Measurements from ENCODE around the gene FNBP1. TPM values are rescaled to one million over a fixed set of nuclear protein-coding genes. Genes with fewer than 3 reads are reported as not detected.

The FNBP1 gene
- total RNA-seq, 1 experiment from 2014 or later = 36.5 TPM

DNA sequence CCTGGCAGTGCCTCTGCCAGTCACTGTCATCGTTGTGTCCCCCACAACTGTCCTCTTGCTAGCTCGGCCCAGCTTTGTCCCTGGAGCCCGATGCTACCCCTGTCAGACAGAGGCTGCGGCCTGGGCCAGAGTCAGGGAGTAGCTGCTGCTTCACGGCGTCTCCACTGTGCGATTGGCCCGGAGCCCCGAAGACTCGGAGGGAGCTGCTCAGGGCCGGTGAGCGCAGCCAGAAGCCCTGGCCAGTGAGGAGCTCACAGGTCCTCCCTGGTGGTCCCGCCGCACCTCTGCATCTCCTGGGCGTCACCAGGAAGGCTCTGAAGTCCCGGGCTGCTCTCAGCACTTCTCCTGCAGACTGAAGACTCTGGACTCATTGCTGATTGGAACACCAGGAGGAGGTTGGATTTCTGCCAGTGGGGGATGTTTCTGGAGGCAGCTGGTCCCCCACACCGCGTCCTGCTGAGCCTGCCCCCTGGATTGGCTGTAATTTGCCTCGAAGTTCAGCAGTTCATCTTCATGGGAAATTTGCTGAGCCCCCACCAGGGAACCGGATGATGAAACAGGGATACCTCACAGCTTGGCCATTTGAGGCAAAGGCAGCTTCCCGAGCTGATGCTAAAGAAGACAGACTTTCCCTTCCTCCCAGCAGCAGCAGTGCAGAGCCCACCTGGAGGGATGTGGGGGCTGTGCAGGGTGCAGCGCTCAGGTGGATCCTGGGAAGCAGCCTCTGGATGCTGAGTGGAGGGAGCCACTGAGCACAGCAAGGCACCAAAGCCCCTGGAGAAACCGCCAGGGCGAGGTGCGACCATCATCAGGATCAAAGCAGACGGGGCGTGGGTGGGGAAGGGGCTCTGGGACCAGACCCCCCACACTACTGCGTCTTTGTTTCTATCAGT is 162.1 kb downstream of the FNBP1 start:
- Histone ChIP-seq H3K27me3 (ENCODE audit: insufficient read depth, low read length) (no peaks in the 10 kb centered on the region), H3K56ac (ENCODE audit: insufficient read length, low read depth, low read length) (no peak overlapping the region), H2BK20ac (ENCODE audit: low read depth, low read length, poor library complexity, severe bottlenecking) (no peak overlapping the region), H2BK15ac (ENCODE audit: low read depth, low read length) (no peak overlapping the region), H3T11ph (ENCODE audit: low read length) (no peak overlapping the region), H2BK120ac (ENCODE audit: low read depth, low read length, poor library complexity, severe bottlenecking) (no peak overlapping the region), H4K20me1 (ENCODE audit: control insufficient read depth, insufficient read depth, insufficient read length) (no peaks in the 10 kb centered on the region), H4K8ac (replicated peaks; ENCODE audit: insufficient read length, low read depth, low read length) (no peak overlapping the region), H3K27ac (ENCODE audit: insufficient read length, low read depth, low read length) (no peak overlapping the region), H4K91ac (ENCODE audit: insufficient read length, low read depth, low read length) (no peak overlapping the region), H3K14ac (ENCODE audit: insufficient read depth, low read length) (no peak overlapping the region; the same call in 1 of the 2 replicates), H2BK5ac (ENCODE audit: insufficient read length, low read length) (no peak overlapping the region), H2AFZ (ENCODE audit: low read length) (no peak overlapping the region), H3K79me2 (ENCODE audit: insufficient read depth, low read length) (no peaks in the 10 kb centered on the region), H3K9ac (ENCODE audit: extremely low read depth, insufficient read length, low read length) (no peak overlapping the region), H2BK12ac (ENCODE audit: insufficient read length, low read depth, low read length) (no peak overlapping the region), H3K23ac (ENCODE audit: insufficient read length, low read depth, low read length) (no peak overlapping the region), H4K5ac (ENCODE audit: insufficient read length, low read depth, low read length) (no peak overlapping the region), H3K4ac (ENCODE audit: low read depth, low read length) (no peak overlapping the region), H3K9me3 (ENCODE audit: control insufficient read depth, low read depth, low read length) (no peaks in the 10 kb centered on the region), H3K4me2 (ENCODE audit: insufficient read depth, insufficient read length, low read length) (no peak overlapping the region), H3K4me1 (ENCODE audit: insufficient read depth, low read length) (peaks cover 2% of the 10 kb centered on the region; the same call in 1 of the 2 replicates), H2AK5ac (ENCODE audit: insufficient read length, low read length) (no peak overlapping the region), H3K23me2 (ENCODE audit: insufficient read length, low read depth, low read length, poor library complexity, severe bottlenecking) (no peaks in the 10 kb centered on the region), H3K18ac (ENCODE audit: insufficient read length, low read depth, low read length) (no peak overlapping the region), H3K79me1 (ENCODE audit: insufficient read depth, low read depth, low read length, poor library complexity, severe bottlenecking) (no peaks in the 10 kb centered on the region)
- no peak for DNase-seq
- no peaks in the 10 kb centered on the region for H3K27me3 Mint-ChIP-seq (ENCODE audit: low read depth)
- H3K36me3 Mint-ChIP-seq (ENCODE audit: insufficient read depth in 1 of 3, low read depth in 3 of 3) = peaks cover 0 to 12% (median 6%) of the 10 kb centered on the region in 3 experiments; a peak in 4 of 7 replicates
- no peaks in the 10 kb centered on the region for H3K9me3 Mint-ChIP-seq
- H3K27ac Mint-ChIP-seq = peak overlapping the region; percentile 27 to 72 (median 39); a peak in 1 of 7 replicates
- TF ChIP-seq, protein P1, sequence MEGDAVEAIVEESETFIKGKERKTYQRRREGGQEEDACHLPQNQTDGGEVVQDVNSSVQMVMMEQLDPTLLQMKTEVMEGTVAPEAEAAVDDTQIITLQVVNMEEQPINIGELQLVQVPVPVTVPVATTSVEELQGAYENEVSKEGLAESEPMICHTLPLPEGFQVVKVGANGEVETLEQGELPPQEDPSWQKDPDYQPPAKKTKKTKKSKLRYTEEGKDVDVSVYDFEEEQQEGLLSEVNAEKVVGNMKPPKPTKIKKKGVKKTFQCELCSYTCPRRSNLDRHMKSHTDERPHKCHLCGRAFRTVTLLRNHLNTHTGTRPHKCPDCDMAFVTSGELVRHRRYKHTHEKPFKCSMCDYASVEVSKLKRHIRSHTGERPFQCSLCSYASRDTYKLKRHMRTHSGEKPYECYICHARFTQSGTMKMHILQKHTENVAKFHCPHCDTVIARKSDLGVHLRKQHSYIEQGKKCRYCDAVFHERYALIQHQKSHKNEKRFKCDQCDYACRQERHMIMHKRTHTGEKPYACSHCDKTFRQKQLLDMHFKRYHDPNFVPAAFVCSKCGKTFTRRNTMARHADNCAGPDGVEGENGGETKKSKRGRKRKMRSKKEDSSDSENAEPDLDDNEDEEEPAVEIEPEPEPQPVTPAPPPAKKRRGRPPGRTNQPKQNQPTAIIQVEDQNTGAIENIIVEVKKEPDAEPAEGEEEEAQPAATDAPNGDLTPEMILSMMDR (conservative IDR thresholded peaks at IDR 0.05) = no peak
- peaks cover 17 to 26% of the 10 kb centered on the region in 2 experiments for H3K4me1 Mint-ChIP-seq
- H3K4me3 Mint-ChIP-seq = no peak overlapping the region
- WGBS (ENCODE audit: extremely low coverage, insufficient read length, low lambda C conversion rate) = no CpG with 5 or more reads among the region's 28 CpGs
